PC-9 (cell line): Measurements from ENCODE around the gene SACM1L. TPM values are rescaled to one million over a fixed set of nuclear protein-coding genes. Genes with fewer than 3 reads are reported as not detected.

Experiments
- BruUV-seq: library from RNA; stranded (reverse); fragments of 400-500 nt; replicated peaks from 2 replicates; lab custom pipeline; 2021; lab: Mats Ljungman, UMichigan
- CTCF ChIA-PET: fragments of 300-600 bp; sonication (Branson Sonifier 250); formaldehyde crosslinking; loops from one replicate; lab custom pipeline; 2022; ENCODE audit warnings: antibody characterized with exemption; lab: Charles Lee
- POLR2A ChIA-PET: fragments of 300-600 bp; sonication (Branson Sonifier 250); formaldehyde crosslinking; loops from one replicate; lab custom pipeline; 2022; ENCODE audit warnings: antibody characterized with exemption; ENCODE audit not compliant: unreplicated experiment; lab: Charles Lee
- DNase-seq, 2 experiments: peaks; one replicate each; pipeline versions ENCODE4 v3.0.0 to v3.0.0-alpha.2; 2015 to 2022; ENCODE audit warnings: mixed read lengths in 1 of 2
- H2AFZ ChIP-seq: fragments of 200-600 bp; sonication (generic); 2 replicates; pipeline ENCODE4 v1.8.1; 2017; ENCODE audit warnings: antibody characterized with exemption
- H3F3A ChIP-seq: fragments of 200-600 bp; sonication (generic); 2 replicates; pipeline ENCODE4 v1.8.1; 2017; ENCODE audit warnings: antibody characterized with exemption, mild to moderate bottlenecking, low read depth; ENCODE audit not compliant: insufficient read depth
- H3K27ac ChIP-seq: fragments of 200-600 bp; sonication (generic); 2 replicates; pipeline ENCODE4 v1.6.1; 2016; ENCODE audit warnings: mixed run types
- H3K27me3 ChIP-seq: fragments of 200-600 bp; sonication (generic); 2 replicates; pipeline ENCODE4 v1.6.1; 2016; ENCODE audit warnings: low read depth, mixed run types; ENCODE audit not compliant: insufficient read depth
- H3K36me3 ChIP-seq: fragments of 200-600 bp; sonication (generic); 2 replicates; pipeline ENCODE4 v1.6.1; 2016; ENCODE audit warnings: low read depth, mixed run types
- H3K4me1 ChIP-seq: fragments of 200-600 bp; sonication (generic); replicated peaks from 2 replicates; pipeline ENCODE4 v1.6.1; 2016; ENCODE audit warnings: mixed run types; ENCODE audit not compliant: insufficient read depth
- H3K4me2 ChIP-seq: fragments of 200-600 bp; sonication (generic); 2 replicates; pipeline ENCODE4 v1.6.1; 2017; ENCODE audit warnings: mixed run types
- H3K4me3 ChIP-seq: fragments of 200-600 bp; sonication (generic); 2 replicates; pipeline ENCODE4 v1.6.1; 2016; ENCODE audit warnings: mixed run types
- H3K79me2 ChIP-seq: fragments of 200-600 bp; sonication (generic); 2 replicates; pipeline ENCODE4 v1.6.1; 2017; ENCODE audit warnings: low read depth, mixed run types
- H3K9me2 ChIP-seq: fragments of 200-600 bp; sonication (generic); 2 replicates; pipeline ENCODE4 v1.8.1; 2017; ENCODE audit warnings: mild to moderate bottlenecking; ENCODE audit not compliant: insufficient read depth
- H3K9me3 ChIP-seq: fragments of 200-600 bp; sonication (generic); 2 replicates; pipeline ENCODE4 v1.8.1; 2016; ENCODE audit warnings: low read depth; ENCODE audit not compliant: insufficient read depth
- H4K20me1 ChIP-seq: fragments of 200-600 bp; sonication (generic); 2 replicates; pipeline ENCODE4 v1.8.1; 2017; ENCODE audit not compliant: insufficient read depth
- EZH2 ChIP-seq: fragments of 200-600 bp; sonication (generic); IDR thresholded peaks from 2 replicates; pipeline ENCODE4 v1.8.0; 2017; ENCODE audit warnings: antibody characterized with exemption, low read depth
- intact Hi-C: fragments of 100-400 bp; cut with micrococcal nuclease; formaldehyde crosslinking; loops from one replicate; pipeline ENCODE4 v1.10.0; 2022; ENCODE audit not compliant: unreplicated experiment
- total RNA-seq: library from RNA; stranded (reverse); gene quantifications from 2 replicates; pipeline ENCODE4 v1.2.3, GENCODE V29; 2021
- TF ChIP-seq, protein P1 (sequence below): fragments of 200-600 bp; sonication (generic); conservative IDR thresholded peaks from 2 replicates; pipeline ENCODE4 v1.6.1; 2017; ENCODE audit warnings: mixed run types, antibody characterized with exemption, mild to moderate bottlenecking, moderate library complexity

The SACM1L gene
- total RNA-seq, 1 experiment from 2014 or later = 33.9 TPM

DNA sequence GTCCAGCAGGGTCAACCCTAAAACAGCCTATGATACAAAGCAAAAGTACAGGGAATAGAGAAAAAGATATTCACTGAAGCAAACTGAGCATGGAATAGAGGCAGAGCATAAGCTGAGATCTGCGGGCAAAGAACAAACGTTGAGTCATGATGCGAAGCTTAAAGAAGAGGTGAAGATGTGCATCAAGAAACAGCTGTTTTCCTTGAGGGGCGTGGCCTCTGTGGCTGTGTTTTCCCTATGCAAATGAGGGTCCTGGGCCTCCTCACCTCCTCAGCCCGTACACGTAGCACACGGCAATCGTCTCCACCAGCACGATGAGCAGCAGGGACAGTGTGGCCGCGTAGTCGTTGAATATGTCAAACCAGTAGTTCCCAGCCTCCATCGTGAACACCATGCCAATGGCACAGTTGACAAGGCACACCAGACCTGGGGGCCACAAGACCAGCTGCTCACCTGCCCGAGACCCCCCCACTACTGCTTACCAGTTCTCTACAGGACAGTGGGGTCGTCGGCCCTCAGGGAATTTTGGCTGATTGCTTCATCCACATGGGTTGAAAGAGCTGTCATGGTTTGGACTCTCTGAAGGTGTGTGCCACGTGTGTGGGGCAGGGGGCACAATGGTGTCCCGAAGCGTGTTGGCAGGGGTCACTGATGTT is 73.6 kb downstream of the SACM1L start:
- DNase-seq = no peak
- intact Hi-C loops = loop anchor here (5.0 kb wide), 2 partner anchors 55 to 145 kb away; no protein-coding TSS in a partner anchor
- no peaks in the 10 kb centered on the region for H3K9me2 ChIP-seq
- H3K27ac ChIP-seq = no peak overlapping the region
- H3K4me3 ChIP-seq = no peak overlapping the region
- H3K4me1 ChIP-seq = no peaks in the 10 kb centered on the region
- no peaks in the 10 kb centered on the region for H4K20me1 ChIP-seq
- H3K79me2 ChIP-seq = no peaks in the 10 kb centered on the region
- H3K9me3 ChIP-seq = no peaks in the 10 kb centered on the region
- CTCF ChIA-PET = no interaction called here
- no peaks in the 10 kb centered on the region for H3K27me3 ChIP-seq
- BruUV-seq = no TSS peak
- H3F3A ChIP-seq = no peaks in the 10 kb centered on the region
- no peak overlapping the region for H3K4me2 ChIP-seq
- TF ChIP-seq, protein P1, sequence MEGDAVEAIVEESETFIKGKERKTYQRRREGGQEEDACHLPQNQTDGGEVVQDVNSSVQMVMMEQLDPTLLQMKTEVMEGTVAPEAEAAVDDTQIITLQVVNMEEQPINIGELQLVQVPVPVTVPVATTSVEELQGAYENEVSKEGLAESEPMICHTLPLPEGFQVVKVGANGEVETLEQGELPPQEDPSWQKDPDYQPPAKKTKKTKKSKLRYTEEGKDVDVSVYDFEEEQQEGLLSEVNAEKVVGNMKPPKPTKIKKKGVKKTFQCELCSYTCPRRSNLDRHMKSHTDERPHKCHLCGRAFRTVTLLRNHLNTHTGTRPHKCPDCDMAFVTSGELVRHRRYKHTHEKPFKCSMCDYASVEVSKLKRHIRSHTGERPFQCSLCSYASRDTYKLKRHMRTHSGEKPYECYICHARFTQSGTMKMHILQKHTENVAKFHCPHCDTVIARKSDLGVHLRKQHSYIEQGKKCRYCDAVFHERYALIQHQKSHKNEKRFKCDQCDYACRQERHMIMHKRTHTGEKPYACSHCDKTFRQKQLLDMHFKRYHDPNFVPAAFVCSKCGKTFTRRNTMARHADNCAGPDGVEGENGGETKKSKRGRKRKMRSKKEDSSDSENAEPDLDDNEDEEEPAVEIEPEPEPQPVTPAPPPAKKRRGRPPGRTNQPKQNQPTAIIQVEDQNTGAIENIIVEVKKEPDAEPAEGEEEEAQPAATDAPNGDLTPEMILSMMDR = no peak
- no peak for TF ChIP-seq EZH2
- H2AFZ ChIP-seq = no peak overlapping the region
- no peaks in the 10 kb centered on the region for H3K36me3 ChIP-seq
- POLR2A ChIA-PET = no interaction called here

DNA sequence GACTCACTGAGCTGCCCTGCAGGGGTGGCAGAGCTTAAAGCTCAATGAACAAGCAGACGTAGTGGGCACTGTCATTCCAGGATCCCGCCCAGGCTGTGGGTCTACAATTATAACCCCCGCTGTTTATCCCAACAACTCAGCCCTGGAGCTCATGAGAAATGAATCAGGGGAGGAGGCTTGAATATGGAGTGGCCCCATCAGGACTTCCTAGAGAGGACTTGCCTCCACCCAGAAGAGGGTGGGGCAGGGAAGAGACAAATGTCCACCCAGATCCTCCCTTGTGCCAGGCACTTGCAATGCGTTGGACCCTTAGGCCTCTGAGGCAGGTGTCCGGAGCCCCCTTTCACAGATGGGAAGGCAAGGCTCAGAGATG is 74.1 kb downstream of the SACM1L start:
- no peaks in the 10 kb centered on the region for H3F3A ChIP-seq
- H3K4me1 ChIP-seq = no peaks in the 10 kb centered on the region
- no peaks in the 10 kb centered on the region for H3K27me3 ChIP-seq
- BruUV-seq = no TSS peak
- intact Hi-C loops = loop anchor here (5.0 kb wide), 2 partner anchors 54 to 144 kb away; no protein-coding TSS in a partner anchor
- H3K9me2 ChIP-seq = no peaks in the 10 kb centered on the region
- TF ChIP-seq EZH2 = no peak
- TF ChIP-seq, protein P1 = no peak
- ChIA-PET CTCF (no interaction called here), POLR2A (no interaction called here)
- H3K9me3 ChIP-seq = no peaks in the 10 kb centered on the region
- no peak overlapping the region for H3K27ac ChIP-seq
- H4K20me1 ChIP-seq = no peaks in the 10 kb centered on the region
- H2AFZ ChIP-seq = no peak overlapping the region
- no peak overlapping the region for H3K4me2 ChIP-seq
- H3K79me2 ChIP-seq = no peaks in the 10 kb centered on the region
- no peak overlapping the region for H3K4me3 ChIP-seq
- DNase-seq = no peak
- no peaks in the 10 kb centered on the region for H3K36me3 ChIP-seq

DNA sequence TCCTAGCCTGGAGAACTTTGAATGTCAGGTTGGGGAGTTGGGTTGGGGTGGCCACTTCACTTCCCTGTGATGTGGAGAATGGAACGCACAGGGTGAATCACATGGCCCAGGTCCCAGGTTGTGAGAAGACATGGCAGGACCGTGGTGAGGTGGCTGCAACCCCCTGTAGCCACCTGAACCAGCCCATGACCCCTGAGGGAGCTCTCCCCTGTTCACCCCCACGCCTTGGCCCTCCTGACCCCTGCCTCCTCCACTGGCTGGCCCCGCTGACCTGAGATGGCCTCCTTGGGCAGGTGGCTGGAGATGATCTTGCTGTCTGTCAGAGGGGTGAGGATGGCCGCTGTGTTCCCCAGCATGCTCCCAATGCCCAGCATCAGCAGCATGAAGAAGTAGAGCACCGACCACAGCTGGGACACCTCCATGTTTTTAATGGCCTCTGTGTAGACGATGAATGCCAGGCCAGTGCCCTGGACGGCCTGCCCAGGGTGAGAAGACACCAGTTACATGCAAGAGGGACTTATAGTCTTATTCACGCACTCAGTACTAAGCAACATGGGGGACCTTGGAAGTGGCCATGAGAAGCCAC is 76.2 kb downstream of the SACM1L start:
- no peak for DNase-seq

More for the DNA sequence above, 76.2 kb downstream of the SACM1L start:
- BruUV-seq = no TSS peak
- H4K20me1 ChIP-seq = no peaks in the 10 kb centered on the region
- ChIA-PET CTCF (no interaction called here), POLR2A (no interaction called here)
- no peaks in the 10 kb centered on the region for H3K36me3 ChIP-seq
- no peak overlapping the region for H3K27ac ChIP-seq
- intact Hi-C loops = no loop called here
- H3K4me1 ChIP-seq = no peaks in the 10 kb centered on the region
- no peak overlapping the region for H3K4me2 ChIP-seq
- no peaks in the 10 kb centered on the region for H3F3A ChIP-seq
- H3K27me3 ChIP-seq = no peaks in the 10 kb centered on the region
- no peak for TF ChIP-seq EZH2
- TF ChIP-seq, protein P1 = no peak
- H3K79me2 ChIP-seq = no peaks in the 10 kb centered on the region
- H3K4me3 ChIP-seq = no peak overlapping the region
- no peaks in the 10 kb centered on the region for H3K9me3 ChIP-seq
- H3K9me2 ChIP-seq = no peaks in the 10 kb centered on the region
- no peak overlapping the region for H2AFZ ChIP-seq
